Osteocyte (in vitro differentiated cells): ENCODE results near the gene TXNDC9. TPM values are rescaled to one million over a fixed set of nuclear protein-coding genes. Genes with fewer than 3 reads are reported as not detected.
A peak's percentile ranks its signal among the peaks of the same experiment; 100 is the strongest.
"Not testable (repeated sequence)": the region's sequence is repeated elsewhere in the genome, so short reads cannot be mapped to it uniquely, and the experiment has no call there.

Experiments used
- DNase-seq: peaks from one replicate; pipeline ENCODE4 v3.0.0; 2021; ENCODE audit warnings: mixed read lengths; ENCODE audit not compliant: unreplicated experiment; ENCODE audit errors: extremely low spot score
- H3K27ac Mint-ChIP-seq: one replicate; pipeline ENCODE4 v1.8.0; 2021; ENCODE audit warnings: mild to moderate bottlenecking, mixed read lengths; ENCODE audit not compliant: unreplicated experiment
- H3K27me3 Mint-ChIP-seq: one replicate; pipeline ENCODE4 v1.8.0; 2021; ENCODE audit warnings: mixed read lengths; ENCODE audit not compliant: unreplicated experiment
- H3K36me3 Mint-ChIP-seq: one replicate; pipeline ENCODE4 v1.8.0; 2021; ENCODE audit warnings: mixed read lengths; ENCODE audit not compliant: unreplicated experiment
- H3K4me1 Mint-ChIP-seq: one replicate; pipeline ENCODE4 v1.8.0; 2021; ENCODE audit warnings: mixed read lengths; ENCODE audit not compliant: unreplicated experiment
- H3K4me3 Mint-ChIP-seq: one replicate; pipeline ENCODE4 v1.8.0; 2021; ENCODE audit warnings: mild to moderate bottlenecking, moderate library complexity, mixed read lengths; ENCODE audit not compliant: unreplicated experiment
- H3K9me3 Mint-ChIP-seq: one replicate; pipeline ENCODE4 v1.8.0; 2021; ENCODE audit warnings: mixed read lengths; ENCODE audit not compliant: unreplicated experiment
- CTCF ChIP-seq: fragments of 200-600 bp; sonication (generic); IDR thresholded peaks from 2 replicates; pipeline ENCODE4 v1.5.0; 2021; ENCODE audit warnings: antibody characterized with exemption, mild to moderate bottlenecking, moderate library complexity
- total RNA-seq: library from RNA; stranded (reverse); gene quantifications from 2 replicates; pipeline ENCODE4 v1.2.1, GENCODE V29; 2021

TXNDC9 gene
- total RNA-seq, 1 donor from 2014 or later, result 29.3 TPM

- DNase-seq, result no peak
- no peak overlapping the region for H3K4me3 Mint-ChIP-seq
- no peaks in the 10 kb centered on the region for H3K36me3 Mint-ChIP-seq
- H3K9me3 Mint-ChIP-seq, result no peaks in the 10 kb centered on the region
- H3K27me3 Mint-ChIP-seq, result no peaks in the 10 kb centered on the region
- TF ChIP-seq CTCF, result no peak
- peaks cover 14% of the 10 kb centered on the region for H3K4me1 Mint-ChIP-seq
- peak overlapping the region; percentile 44 for H3K27ac Mint-ChIP-seq
Observed at GRCh38 chr2:99340669-99341236, 4.6 kb upstream of the TXNDC9 start.

GRCh38 chr2:99338029-99338585 is 2.0 kb upstream of the TXNDC9 start:
- H3K36me3 Mint-ChIP-seq, result peaks cover 1% of the 10 kb centered on the region
- DNase-seq, result no peak
- TF ChIP-seq CTCF, result no peak

GRCh38 chr2:99337113-99338028 is 1.2 kb upstream of the TXNDC9 start, which contains the start of gene EIF5B:
TSS of gene EIF5B (plus strand) at chr2:99337389. CDS start at chr2:99337555, 166 bp downstream.
- Mint-ChIP-seq H3K4me1 (peaks cover 27% of the 10 kb centered on the region), H3K36me3 (peaks cover 8% of the 10 kb centered on the region), H3K27me3 (no peaks in the 10 kb centered on the region), H3K27ac (no peak within 1 kb of the TSS), H3K4me3 (no peak within 1 kb of the TSS), H3K9me3 (no peaks in the 10 kb centered on the region)
- TF ChIP-seq CTCF, result peak; percentile 73
- peak; percentile 98 for DNase-seq

More at GRCh38 chr2:99338029-99338585, 2.0 kb upstream of the TXNDC9 start:
- H3K4me1 Mint-ChIP-seq, result peaks cover 28% of the 10 kb centered on the region
- no peaks in the 10 kb centered on the region for H3K27me3 Mint-ChIP-seq
- H3K9me3 Mint-ChIP-seq, result no peaks in the 10 kb centered on the region
- no peak overlapping the region for H3K4me3 Mint-ChIP-seq
- H3K27ac Mint-ChIP-seq, result no peak overlapping the region

- H3K27me3 Mint-ChIP-seq, result no peaks in the 10 kb centered on the region
- DNase-seq, result no peak
- H3K9me3 Mint-ChIP-seq, result no peaks in the 10 kb centered on the region
- H3K36me3 Mint-ChIP-seq, result peaks cover 14% of the 10 kb centered on the region
- no peak overlapping the region for H3K4me3 Mint-ChIP-seq
- no peak for TF ChIP-seq CTCF
- H3K4me1 Mint-ChIP-seq, result peaks cover 27% of the 10 kb centered on the region
- H3K27ac Mint-ChIP-seq, result no peak overlapping the region
Observed at GRCh38 chr2:99336804-99337112, 625 bp upstream of the TXNDC9 start.

GRCh38 chr2:99325384-99325783 is 10.7 kb downstream of the TXNDC9 start:
- H3K27ac Mint-ChIP-seq, result no peak overlapping the region
- H3K4me3 Mint-ChIP-seq, result no peak overlapping the region
- no peak for TF ChIP-seq CTCF
- DNase-seq, result no peak
- peaks cover 42% of the 10 kb centered on the region for H3K36me3 Mint-ChIP-seq
- H3K4me1 Mint-ChIP-seq, result no peaks in the 10 kb centered on the region
- H3K27me3 Mint-ChIP-seq, result no peaks in the 10 kb centered on the region
- no peaks in the 10 kb centered on the region for H3K9me3 Mint-ChIP-seq

GRCh38 chr2:99317873-99318200 is 18.3 kb downstream of the TXNDC9 start:
- not testable (repeated sequence) for H3K9me3 Mint-ChIP-seq, H3K4me1 Mint-ChIP-seq, H3K4me3 Mint-ChIP-seq, H3K27ac Mint-ChIP-seq, DNase-seq, H3K27me3 Mint-ChIP-seq
- peaks cover 45% of the 10 kb centered on the region for H3K36me3 Mint-ChIP-seq
